ENCODE results near the gene GRK7. TPM values are rescaled to one million over a fixed set of nuclear protein-coding genes. Genes with fewer than 3 reads are reported as not detected.

The GRK7 gene
- total and polyA plus RNA-seq, 2 donors (not counting 3 experiments of a cell fraction or from before 2014, with no cell fraction given), result not detected

GRCh38 chr3:141776885-141777284 lies 13.7 kb downstream of the GRK7 start:
- no peak for TF ChIP-seq JUN (IDR thresholded peaks at IDR 0.05; ENCODE audit: borderline replicate concordance, insufficient read depth, insufficient read length, low read depth)
- no peak for TF ChIP-seq FOS (IDR thresholded peaks at IDR 0.05; ENCODE audit: borderline replicate concordance, insufficient read depth, low read length)
- no peak for TF ChIP-seq MYC (IDR thresholded peaks at IDR 0.05; ENCODE audit: low read depth, low read length)
- no peak for TF ChIP-seq POLR2AphosphoS5 (IDR thresholded peaks at IDR 0.05; ENCODE audit: insufficient read depth, low read depth, low read length)
- TF ChIP-seq GATA2 (IDR thresholded peaks at IDR 0.05; ENCODE audit: insufficient read depth, insufficient read length, low read depth, low read length), result no peak
- no peak for TF ChIP-seq CTCF (IDR thresholded peaks at IDR 0.05; ENCODE audit: extremely low read depth in 1 of 2, insufficient read depth in 1 of 2, low read depth in 1 of 2, low read length in 2 of 2)
- no peak for TF ChIP-seq POLR2A (IDR thresholded peaks at IDR 0.05; ENCODE audit: low read depth, low read length)
- no peak for TF ChIP-seq MAX (IDR thresholded peaks at IDR 0.05; ENCODE audit: insufficient read depth, insufficient read length)
- TF ChIP-seq EZH2 (IDR thresholded peaks at IDR 0.05; ENCODE audit: borderline replicate concordance, low read depth, low read length, severe bottlenecking), result no peak
- Histone ChIP-seq H2AFZ (ENCODE audit: low read depth, low read length) (no peak overlapping the region), H3K27ac (ENCODE audit: insufficient read depth, low read depth, low read length) (no peak overlapping the region), H3K9ac (replicated peaks; ENCODE audit: extremely low read depth, insufficient read depth, low read length) (no peak overlapping the region), H3K9me1 (replicated peaks; ENCODE audit: control insufficient read depth, extremely low read depth, insufficient read depth, low read length) (no peaks in the 10 kb centered on the region), H3K4me2 (ENCODE audit: insufficient read depth, low read length) (no peak overlapping the region), H3K36me3 (ENCODE audit: control insufficient read depth in 2 of 2, extremely low read depth in 1 of 2, insufficient read depth in 2 of 2, low read length in 2 of 2) (no peaks in the 10 kb centered on the region), H3K79me2 (ENCODE audit: control insufficient read depth, insufficient read depth, low read length) (no peaks in the 10 kb centered on the region), H3K27me3 (ENCODE audit: control insufficient read depth in 2 of 2, insufficient read depth in 2 of 2, low read length in 2 of 2) (no peaks in the 10 kb centered on the region), H3K4me3 (replicated peaks in 1 of 3; ENCODE audit: insufficient read depth in 1 of 3, low read depth in 1 of 3, low read length in 3 of 3) (no peak overlapping the region), H3K9me3 (replicated peaks; ENCODE audit: control insufficient read depth, insufficient read depth, low read length) (no peaks in the 10 kb centered on the region), H4K20me1 (replicated peaks; ENCODE audit: control insufficient read depth, extremely low read depth, insufficient read depth, low read length) (no peaks in the 10 kb centered on the region), H3K4me1 (ENCODE audit: control insufficient read depth, extremely low read depth, insufficient read depth, low read length) (no peaks in the 10 kb centered on the region)
- ChIA-PET POLR2A (no interaction called here), CTCF (interaction anchor here (1.1 to 1.2 kb wide), 2 partner anchors 16 to 136 kb away, joined by 3 to 4 read pairs; no protein-coding TSS in a partner anchor)
- DNase-seq (ENCODE audit: low read depth, low spot score) (no peak), FAIRE-seq (no peak)
- intact Hi-C loops (cut with micrococcal nuclease), result no loop called here
- dilution Hi-C loops (cut with MboI; ENCODE audit: extremely low pct_ligation_motif_present, low sequenced_read_pairs), result no loop called here
- no TSS peak for BruUV-seq (replicated peaks)

All from endothelial cell of umbilical vein (primary cell).